HG03108 (cell line): ENCODE results near the gene HMG20B.
"Not testable (repeated sequence)": the region's sequence is repeated elsewhere in the genome, so short reads cannot be mapped to it uniquely, and the experiment has no call there.

Source experiments
- ATAC-seq: cut with Tn5 transposase; IDR thresholded peaks from one replicate; pipeline ENCODE4 v1.9.1; 2021; ENCODE audit warnings: moderate library complexity; ENCODE audit not compliant: unreplicated experiment

HMG20B gene

GRCh38 chr19:3580156-3580934 lies 7.6 kb downstream of the HMG20B start:
- no peak for ATAC-seq

GRCh38 chr19:3581792-3582191 lies 9.0 kb downstream of the HMG20B start:
- not testable (repeated sequence) for ATAC-seq

- not testable (repeated sequence) for ATAC-seq
Observed at GRCh38 chr19:3584036-3584802, 11.5 kb downstream of the HMG20B start.

- no peak for ATAC-seq
Observed at GRCh38 chr19:3585301-3586126, 12.8 kb downstream of the HMG20B start, which contains the start of gene GIPC3. GIPC3 (plus strand) TSS chr19:3585478; CDS start chr19:3585598, 120 bp downstream.

GRCh38 chr19:3586127-3586626 lies 13.4 kb downstream of the HMG20B start:
- ATAC-seq = no peak

GRCh38 chr19:3586707-3587346 lies 14.1 kb downstream of the HMG20B start:
- no peak for ATAC-seq

GRCh38 chr19:3589439-3589838 lies 16.7 kb downstream of the HMG20B start:
- no peak for ATAC-seq

- ATAC-seq = no peak
Observed at GRCh38 chr19:3589949-3590348, 17.2 kb downstream of the HMG20B start.

- no peak for ATAC-seq
Observed at GRCh38 chr19:3590991-3591659, 18.4 kb downstream of the HMG20B start.

GRCh38 chr19:3591876-3592613 lies 19.3 kb downstream of the HMG20B start:
- ATAC-seq = no peak

GRCh38 chr19:3593156-3593555 lies 20.4 kb downstream of the HMG20B start:
- ATAC-seq = no peak

- ATAC-seq = no peak
Observed at GRCh38 chr19:3595521-3596061, 22.8 kb downstream of the HMG20B start.

- no peak for ATAC-seq
Observed at GRCh38 chr19:3599776-3600187, 27.0 kb downstream of the HMG20B start.

- ATAC-seq = no peak
Observed at GRCh38 chr19:3601021-3601420, 28.3 kb downstream of the HMG20B start.

GRCh38 chr19:3603121-3603811 lies 30.5 kb downstream of the HMG20B start:
- no peak for ATAC-seq

- no peak for ATAC-seq
Observed at GRCh38 chr19:3604227-3604986, 31.7 kb downstream of the HMG20B start.

- ATAC-seq = no peak
Observed at GRCh38 chr19:3604987-3605343, 32.2 kb downstream of the HMG20B start.

- no peak for ATAC-seq
Observed at GRCh38 chr19:3605361-3605760, 32.6 kb downstream of the HMG20B start.
